22Rv1 (cell line): Measurements from ENCODE around the gene SLCO3A1.

ENCODE experiments used
- ZFX ChIP-seq: fragments of 450-650 bp; IDR thresholded peaks from 2 replicates; pipeline ENCODE4 v1.6.1; 2017; ENCODE audit warnings: antibody characterized with exemption, borderline replicate concordance
- TF ChIP-seq, protein P1 (sequence below): fragments of 450-650 bp; IDR thresholded peaks from 2 replicates; pipeline ENCODE4 v1.5.1; 2017; ENCODE audit warnings: mild to moderate bottlenecking

DNA sequence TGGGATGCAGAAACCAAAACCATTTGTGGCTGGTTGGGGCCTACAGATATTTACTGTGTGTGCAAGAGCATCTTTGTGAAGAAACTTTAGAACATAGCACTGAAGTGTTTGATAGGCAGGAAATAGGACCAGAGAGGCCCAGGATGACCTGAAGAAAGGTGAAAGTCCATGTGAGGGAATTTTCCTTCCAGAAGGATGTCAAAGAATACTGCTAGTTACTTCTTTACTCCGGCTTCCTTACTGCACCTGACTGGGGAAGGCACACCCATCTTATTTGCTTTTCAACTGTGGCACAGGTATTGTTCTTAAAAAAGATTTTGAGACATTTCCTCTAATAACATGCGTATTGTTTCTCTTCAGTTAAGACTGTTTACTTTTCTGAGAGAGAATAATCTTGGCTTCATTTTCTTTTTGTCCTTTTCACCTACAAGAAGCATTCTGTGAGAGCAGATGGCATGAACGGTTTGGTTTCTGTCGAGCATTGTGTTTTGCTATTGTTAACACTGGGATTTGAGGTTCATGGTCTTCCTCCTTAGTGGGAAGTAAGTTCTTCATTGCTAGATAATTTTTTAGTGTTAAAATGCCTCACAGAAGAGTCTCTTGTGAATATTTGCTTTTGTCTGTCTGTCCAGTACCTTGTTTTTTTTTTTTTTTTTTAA lies 71.5 kb downstream of the SLCO3A1 start:
- TF ChIP-seq, protein P1, sequence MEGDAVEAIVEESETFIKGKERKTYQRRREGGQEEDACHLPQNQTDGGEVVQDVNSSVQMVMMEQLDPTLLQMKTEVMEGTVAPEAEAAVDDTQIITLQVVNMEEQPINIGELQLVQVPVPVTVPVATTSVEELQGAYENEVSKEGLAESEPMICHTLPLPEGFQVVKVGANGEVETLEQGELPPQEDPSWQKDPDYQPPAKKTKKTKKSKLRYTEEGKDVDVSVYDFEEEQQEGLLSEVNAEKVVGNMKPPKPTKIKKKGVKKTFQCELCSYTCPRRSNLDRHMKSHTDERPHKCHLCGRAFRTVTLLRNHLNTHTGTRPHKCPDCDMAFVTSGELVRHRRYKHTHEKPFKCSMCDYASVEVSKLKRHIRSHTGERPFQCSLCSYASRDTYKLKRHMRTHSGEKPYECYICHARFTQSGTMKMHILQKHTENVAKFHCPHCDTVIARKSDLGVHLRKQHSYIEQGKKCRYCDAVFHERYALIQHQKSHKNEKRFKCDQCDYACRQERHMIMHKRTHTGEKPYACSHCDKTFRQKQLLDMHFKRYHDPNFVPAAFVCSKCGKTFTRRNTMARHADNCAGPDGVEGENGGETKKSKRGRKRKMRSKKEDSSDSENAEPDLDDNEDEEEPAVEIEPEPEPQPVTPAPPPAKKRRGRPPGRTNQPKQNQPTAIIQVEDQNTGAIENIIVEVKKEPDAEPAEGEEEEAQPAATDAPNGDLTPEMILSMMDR: no peak
- no peak for TF ChIP-seq ZFX
